Measurements from ENCODE around the gene ATG101. TPM values are rescaled to one million over a fixed set of nuclear protein-coding genes. Genes with fewer than 3 reads are reported as not detected.

Gene ATG101
- total and polyA plus RNA-seq, 2 of the 13 experiments (the other 11 are each of a cell fraction or from before 2014, with no cell fraction given): 58.2 to 67.7 TPM

- TF ChIP-seq ZBTB2 (CRISPR knock-in tag; IDR thresholded peaks at IDR 0.05; ENCODE audit: low read depth) (peak; percentile 31; the same call in 1 of the 2 replicates), ZNF605 (CRISPR knock-in tag; IDR thresholded peaks at IDR 0.05) (no peak; the same call in 1 of the 2 replicates), ZNF20 (CRISPR knock-in tag; IDR thresholded peaks at IDR 0.05) (no peak), ATF3 (CRISPR knock-in tag; IDR thresholded peaks at IDR 0.05) (no peak), MZF1 (CRISPR knock-in tag; IDR thresholded peaks at IDR 0.05; ENCODE audit: borderline replicate concordance) (no peak), POLR2AphosphoS2 (IDR thresholded peaks at IDR 0.05; ENCODE audit: low read depth, low read length) (peak; percentile 54; the same call in 1 of the 2 replicates), ZNF138 (CRISPR knock-in tag; IDR thresholded peaks at IDR 0.05; ENCODE audit: low read depth) (no peak), FIP1L1 (IDR thresholded peaks at IDR 0.05; ENCODE audit: borderline replicate concordance, insufficient read depth, low read depth, low read length) (no peak), ONECUT2 (CRISPR knock-in tag; IDR thresholded peaks at IDR 0.05) (no peak), PATZ1 (CRISPR knock-in tag; IDR thresholded peaks at IDR 0.05) (peak; percentile 88), ATF1 (CRISPR knock-in tag; IDR thresholded peaks at IDR 0.05) (peak; percentile 47; the same call in 1 of the 2 replicates), KLF9 (CRISPR knock-in tag; IDR thresholded peaks at IDR 0.05; ENCODE audit: low read depth) (no peak), U2AF2 (IDR thresholded peaks at IDR 0.05; ENCODE audit: low read depth, low read length) (no peak), SRF (IDR thresholded peaks at IDR 0.05; ENCODE audit: low read depth, low read length) (peak; percentile 99), BRCA1 (CRISPR knock-in tag; IDR thresholded peaks at IDR 0.05) (no peak), ZNF546 (CRISPR knock-in tag; conservative IDR thresholded peaks at IDR 0.05) (no peak; the same call in 1 of the 2 replicates), CTCF (CRISPR knock-in tag; IDR thresholded peaks at IDR 0.05) (peak; percentile 69), CEBPB (IDR thresholded peaks at IDR 0.05; ENCODE audit: borderline replicate concordance, low read depth, low read length) (no peak), RNF219 (CRISPR knock-in tag; IDR thresholded peaks at IDR 0.05) (no peak), PAWR (CRISPR knock-in tag; IDR thresholded peaks at IDR 0.05; ENCODE audit: borderline replicate concordance) (peak; percentile 33; the same call in 1 of the 2 replicates), ZNF468 (CRISPR knock-in tag; IDR thresholded peaks at IDR 0.05) (no peak), GABPA (IDR thresholded peaks at IDR 0.05; ENCODE audit: low read depth, low read length) (no peak), GABPA (CRISPR knock-in tag; IDR thresholded peaks at IDR 0.05; ENCODE audit: low read depth) (peak; percentile 57)
These were observed 18.8 kb upstream of the ATG101 start, which contains the start of gene NR4A1 (continued) for GRCh38 chr12:52050758-52051541.

Data from HepG2 (cell line).